Stomach (tissue), 4 donors: ENCODE measurements around the gene TMEM217.

ENCODE experiments used
- EP300 ChIP-seq: sonication (generic); formaldehyde crosslinking; IDR thresholded peaks from one replicate; pipeline ENCODE4 v1.6.1; 2017; ENCODE audit warnings: antibody characterized with exemption
- POLR2A ChIP-seq, 4 donors: fragments of 450-650 bp; IDR thresholded peaks; one replicate each; pipeline ENCODE4 v1.6.1; 2016; ENCODE audit warnings: antibody characterized with exemption in 4 of 4, control low read depth in 2 of 4, mild to moderate bottlenecking in 1 of 4, moderate library complexity in 1 of 4
- TF ChIP-seq, protein P1 (sequence below), 7 experiments: fragments of 450-650 bp in 4 of 7; fragments of 200-600 bp in 3 of 7; sonication (generic) in 3 of 7; IDR thresholded peaks; one replicate each; pipeline ENCODE4 v1.5.1; 2016 to 2019; ENCODE audit warnings: antibody characterized with exemption in 7 of 7, control low read depth in 2 of 7, mild to moderate bottlenecking in 1 of 7

GRCh38 chr6:37182736-37183590 lies 75.0 kb downstream of the TMEM217 start:
- TF ChIP-seq, protein P1, sequence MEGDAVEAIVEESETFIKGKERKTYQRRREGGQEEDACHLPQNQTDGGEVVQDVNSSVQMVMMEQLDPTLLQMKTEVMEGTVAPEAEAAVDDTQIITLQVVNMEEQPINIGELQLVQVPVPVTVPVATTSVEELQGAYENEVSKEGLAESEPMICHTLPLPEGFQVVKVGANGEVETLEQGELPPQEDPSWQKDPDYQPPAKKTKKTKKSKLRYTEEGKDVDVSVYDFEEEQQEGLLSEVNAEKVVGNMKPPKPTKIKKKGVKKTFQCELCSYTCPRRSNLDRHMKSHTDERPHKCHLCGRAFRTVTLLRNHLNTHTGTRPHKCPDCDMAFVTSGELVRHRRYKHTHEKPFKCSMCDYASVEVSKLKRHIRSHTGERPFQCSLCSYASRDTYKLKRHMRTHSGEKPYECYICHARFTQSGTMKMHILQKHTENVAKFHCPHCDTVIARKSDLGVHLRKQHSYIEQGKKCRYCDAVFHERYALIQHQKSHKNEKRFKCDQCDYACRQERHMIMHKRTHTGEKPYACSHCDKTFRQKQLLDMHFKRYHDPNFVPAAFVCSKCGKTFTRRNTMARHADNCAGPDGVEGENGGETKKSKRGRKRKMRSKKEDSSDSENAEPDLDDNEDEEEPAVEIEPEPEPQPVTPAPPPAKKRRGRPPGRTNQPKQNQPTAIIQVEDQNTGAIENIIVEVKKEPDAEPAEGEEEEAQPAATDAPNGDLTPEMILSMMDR (IDR thresholded peaks at IDR 0.05) = no peak
- no peak for TF ChIP-seq POLR2A (IDR thresholded peaks at IDR 0.05)
- TF ChIP-seq EP300 = no peak
